Stomach (tissue), 4 donors: ENCODE measurements around the gene OFD1.

ENCODE experiments used
- CTCF ChIP-seq, 7 experiments: fragments of 450-650 bp in 4 of 7; fragments of 200-600 bp in 3 of 7; sonication (generic) in 3 of 7; IDR thresholded peaks; one replicate each; pipeline ENCODE4 v1.5.1; 2016 to 2019; ENCODE audit warnings: antibody characterized with exemption in 7 of 7, control low read depth in 2 of 7, mild to moderate bottlenecking in 1 of 7
- EP300 ChIP-seq: sonication (generic); formaldehyde crosslinking; IDR thresholded peaks from one replicate; pipeline ENCODE4 v1.6.1; 2017; ENCODE audit warnings: antibody characterized with exemption
- POLR2A ChIP-seq, 4 donors: fragments of 450-650 bp; IDR thresholded peaks; one replicate each; pipeline ENCODE4 v1.6.1; 2016; ENCODE audit warnings: antibody characterized with exemption in 4 of 4, control low read depth in 2 of 4, mild to moderate bottlenecking in 1 of 4, moderate library complexity in 1 of 4
- POLR2AphosphoS5 ChIP-seq, 3 donors: sonication (generic); formaldehyde crosslinking; IDR thresholded peaks; one replicate each; pipeline ENCODE4 v1.6.1; 2016; ENCODE audit warnings: antibody characterized with exemption in 3 of 3

GRCh38 chrX:13688384-13688957 is 46.1 kb upstream of the OFD1 start:
- TF ChIP-seq CTCF (IDR thresholded peaks at IDR 0.05) (no peak), POLR2AphosphoS5 (IDR thresholded peaks at IDR 0.05) (no peak), POLR2A (IDR thresholded peaks at IDR 0.05) (no peak), EP300 (no peak)
